GM12873 (cell line): Measurements from ENCODE around the gene FOXC1.

Experiments used
- TF ChIP-seq, protein P1 (sequence below): IDR thresholded peaks from 2 replicates; pipeline ENCODE4 v1.5.1; 2012; ENCODE audit warnings: low read depth, mild to moderate bottlenecking, moderate library complexity, low read length, control low read depth; ENCODE audit not compliant: insufficient read depth; ENCODE audit errors: missing control alignments

FOXC1 gene

DNA sequence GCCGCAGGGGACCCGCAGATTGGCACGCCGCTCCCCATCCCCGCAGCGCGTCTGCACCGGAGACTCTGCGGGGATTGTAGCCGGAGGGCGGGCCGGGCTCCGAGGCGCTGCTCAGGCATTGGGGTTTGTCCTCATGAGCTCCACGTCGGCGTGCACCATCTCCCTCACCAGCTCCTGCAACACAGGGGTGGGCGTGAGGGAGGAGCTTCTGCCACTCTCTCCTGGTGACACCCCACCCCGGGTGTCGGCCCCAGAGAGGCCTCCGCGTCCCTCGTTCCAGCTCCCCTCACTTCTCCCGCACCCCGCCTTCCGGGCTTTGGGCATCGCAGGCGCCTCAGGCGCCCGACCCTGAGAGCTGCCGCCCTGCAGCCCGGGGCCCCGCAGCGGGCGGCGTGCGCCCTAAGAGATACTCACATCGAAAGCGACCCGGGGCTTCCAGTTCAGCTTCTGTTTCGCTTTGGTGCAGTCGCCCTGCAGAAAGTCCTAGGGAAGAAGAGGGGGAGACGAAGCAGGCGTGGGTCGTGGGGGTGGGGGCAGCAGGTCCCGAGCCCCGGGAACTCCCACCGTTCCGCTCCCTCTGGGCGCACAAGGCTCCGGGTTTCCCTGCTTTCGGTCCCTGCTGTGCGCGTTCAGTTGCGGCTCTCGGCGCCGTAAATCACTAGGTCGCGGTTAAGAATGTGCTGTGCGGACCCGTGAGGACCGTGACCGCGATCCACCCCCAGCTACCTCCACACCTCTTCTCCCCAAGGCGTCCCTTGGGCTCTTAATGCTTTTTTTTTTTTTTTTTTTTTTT lies 14.5 kb downstream of the FOXC1 start:
- TF ChIP-seq, protein P1, sequence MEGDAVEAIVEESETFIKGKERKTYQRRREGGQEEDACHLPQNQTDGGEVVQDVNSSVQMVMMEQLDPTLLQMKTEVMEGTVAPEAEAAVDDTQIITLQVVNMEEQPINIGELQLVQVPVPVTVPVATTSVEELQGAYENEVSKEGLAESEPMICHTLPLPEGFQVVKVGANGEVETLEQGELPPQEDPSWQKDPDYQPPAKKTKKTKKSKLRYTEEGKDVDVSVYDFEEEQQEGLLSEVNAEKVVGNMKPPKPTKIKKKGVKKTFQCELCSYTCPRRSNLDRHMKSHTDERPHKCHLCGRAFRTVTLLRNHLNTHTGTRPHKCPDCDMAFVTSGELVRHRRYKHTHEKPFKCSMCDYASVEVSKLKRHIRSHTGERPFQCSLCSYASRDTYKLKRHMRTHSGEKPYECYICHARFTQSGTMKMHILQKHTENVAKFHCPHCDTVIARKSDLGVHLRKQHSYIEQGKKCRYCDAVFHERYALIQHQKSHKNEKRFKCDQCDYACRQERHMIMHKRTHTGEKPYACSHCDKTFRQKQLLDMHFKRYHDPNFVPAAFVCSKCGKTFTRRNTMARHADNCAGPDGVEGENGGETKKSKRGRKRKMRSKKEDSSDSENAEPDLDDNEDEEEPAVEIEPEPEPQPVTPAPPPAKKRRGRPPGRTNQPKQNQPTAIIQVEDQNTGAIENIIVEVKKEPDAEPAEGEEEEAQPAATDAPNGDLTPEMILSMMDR: no peak

DNA sequence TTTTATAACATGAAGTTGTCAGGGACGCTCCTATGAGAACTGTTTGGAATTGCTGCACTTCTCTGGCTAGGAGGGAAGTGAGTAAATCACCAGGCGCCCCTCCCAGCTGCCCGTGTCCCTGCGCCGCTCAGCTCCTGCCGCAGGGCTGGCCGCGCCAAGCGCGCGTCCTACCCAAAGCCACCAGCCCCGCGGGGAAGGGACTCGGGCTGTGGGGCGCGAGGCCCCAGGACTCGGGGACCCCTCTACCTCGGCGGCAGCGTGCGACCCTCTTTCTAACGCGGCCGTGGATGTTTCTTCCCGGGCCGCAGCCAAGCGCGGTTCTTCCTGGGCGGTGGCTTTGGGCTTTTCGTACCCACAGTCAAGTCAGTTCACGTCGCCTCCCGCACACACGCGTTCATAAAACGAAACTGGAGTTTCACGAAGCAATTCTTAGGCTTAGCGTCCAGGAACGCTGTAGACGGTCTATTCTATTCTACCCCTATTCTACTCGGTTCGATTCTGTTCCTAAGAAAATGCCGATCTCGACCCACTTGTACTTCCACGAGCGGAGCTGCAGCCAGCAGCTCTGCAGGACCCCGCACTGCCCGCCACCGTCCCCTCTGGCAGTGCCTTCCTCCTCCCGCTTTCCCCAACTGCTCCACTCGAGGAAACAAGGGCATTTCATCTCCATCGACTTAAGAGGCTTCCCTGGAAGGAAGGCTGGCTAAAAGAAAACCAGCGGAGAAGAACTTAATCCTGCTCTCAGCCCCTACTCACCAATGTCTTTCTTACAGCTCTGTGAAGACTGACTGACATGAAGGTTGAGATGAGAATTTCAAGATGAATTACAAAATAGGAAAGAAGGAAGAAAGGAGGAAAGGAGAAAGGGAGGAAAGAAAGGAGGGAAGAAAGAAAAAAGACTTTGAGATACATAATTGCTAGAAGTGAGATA lies 15.4 kb downstream of the FOXC1 start:
- TF ChIP-seq, protein P1: no peak

DNA sequence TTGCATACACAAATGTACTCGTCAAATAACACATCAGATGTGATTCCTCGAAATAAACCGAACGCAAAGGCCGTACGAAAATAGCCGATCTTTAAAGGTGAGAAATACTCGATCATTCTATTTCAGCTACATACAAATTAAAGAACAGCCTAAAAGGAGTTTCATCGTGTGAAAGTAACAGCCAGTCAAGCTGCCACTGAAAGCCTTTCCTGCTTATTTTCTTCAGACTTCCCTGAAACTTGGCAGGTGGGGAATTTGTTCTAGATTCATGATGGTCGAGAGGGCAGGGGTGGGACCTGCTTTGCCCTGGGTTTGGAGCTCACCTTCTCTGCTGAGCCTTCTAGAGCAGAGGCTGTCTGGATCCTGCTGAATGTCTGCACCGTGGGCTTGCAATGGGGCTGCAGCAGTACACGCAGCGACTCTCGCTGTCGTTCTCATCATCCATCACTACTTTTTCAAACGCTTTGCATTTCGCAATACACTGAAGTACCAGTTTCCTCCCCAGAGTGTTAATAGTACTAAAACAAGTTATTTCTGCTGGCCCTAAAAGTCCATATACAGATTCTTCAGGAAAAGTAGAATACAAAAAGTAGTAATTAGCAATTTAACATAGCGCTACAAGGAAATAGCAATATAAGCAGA lies 16.2 kb downstream of the FOXC1 start:
- TF ChIP-seq, protein P1: no peak

GRCh38 chr6:1626481-1626880 lies 16.8 kb downstream of the FOXC1 start:
- TF ChIP-seq, protein P1: no peak

DNA sequence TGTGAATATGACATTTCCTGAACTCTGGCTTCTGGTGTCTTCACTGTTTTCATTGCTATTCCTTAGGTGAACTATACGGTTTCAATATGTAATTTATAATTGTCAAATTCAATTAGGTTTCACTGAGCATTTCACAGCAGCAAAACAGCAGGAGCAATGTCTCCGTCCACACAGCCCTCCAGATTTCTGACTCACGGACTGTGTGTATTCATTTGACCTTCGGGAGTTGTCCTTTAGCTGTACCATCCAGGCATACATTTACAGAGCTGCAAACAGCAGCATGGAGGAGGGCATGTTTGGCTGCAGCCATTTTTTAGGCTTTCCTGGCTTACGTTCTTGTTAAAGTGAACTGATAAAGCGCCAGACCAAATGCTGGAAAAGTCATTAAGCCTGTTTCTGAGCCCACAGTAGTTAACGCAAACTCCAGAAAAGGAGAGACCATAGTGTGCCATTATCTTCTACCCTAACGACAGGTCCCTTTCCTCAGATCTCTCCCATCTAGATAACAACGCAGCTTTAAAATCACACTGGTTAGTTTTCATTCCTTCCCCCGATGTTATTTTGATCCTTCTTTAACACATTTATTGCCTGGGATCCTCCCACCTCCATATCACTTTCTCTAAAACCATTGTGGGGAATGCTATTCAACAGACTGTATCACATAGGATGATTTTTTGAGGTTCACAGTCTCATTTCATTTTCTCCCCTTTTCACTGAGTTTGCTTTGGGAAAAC lies 18.3 kb downstream of the FOXC1 start:
- TF ChIP-seq, protein P1: no peak

GRCh38 chr6:1629316-1629715 lies 19.6 kb downstream of the FOXC1 start:
- TF ChIP-seq, protein P1: no peak
